CD14-positive monocyte (primary cell): ENCODE measurements around the gene SRD5A1. TPM values are rescaled to one million over a fixed set of nuclear protein-coding genes. Genes with fewer than 3 reads are reported as not detected.

Experiments used
- DNase-seq, 3 donors: peaks; one replicate each; pipeline ENCODE4 v3.0.0-alpha.2; 2011 to 2022
- H2AFZ ChIP-seq: 2 replicates; pipeline ENCODE4 v1.6.0; 2012; ENCODE audit warnings: mild to moderate bottlenecking, low read depth, low read length, inconsistent platforms; ENCODE audit not compliant: insufficient read depth, poor library complexity, severe bottlenecking
- H3K27ac ChIP-seq, 2 donors: 1 replicate in 1 of 2; 2 replicates in 1 of 2; pipeline ENCODE4 v1.5.1; 2012 to 2013; ENCODE audit warnings: low read length in 2 of 2, control low read depth in 1 of 2, inconsistent platforms in 1 of 2, low read depth in 1 of 2, mild to moderate bottlenecking in 1 of 2
- H3K27me3 ChIP-seq, 2 donors: one replicate each; pipeline versions ENCODE4 v1.6.0 to v1.6.1; 2011 to 2013; ENCODE audit warnings: low read length in 2 of 2; ENCODE audit not compliant: control insufficient read depth in 2 of 2, insufficient read depth in 2 of 2
- H3K36me3 ChIP-seq, 2 donors: replicated peaks in 1 of 2; 1 replicate in 1 of 2; 2 replicates in 1 of 2; pipeline versions ENCODE4 v1.5.1 to v1.6.1; 2012 to 2013; ENCODE audit warnings: low read length in 2 of 2, control low read depth in 1 of 2, inconsistent platforms in 1 of 2, mild to moderate bottlenecking in 1 of 2; ENCODE audit not compliant: insufficient read depth in 2 of 2, control insufficient read depth in 1 of 2
- H3K4me1 ChIP-seq, 2 donors: 1 replicate in 1 of 2; 2 replicates in 1 of 2; pipeline versions ENCODE4 v1.5.1 to v1.6.1; 2012 to 2013; ENCODE audit warnings: low read length in 2 of 2, control low read depth in 1 of 2, inconsistent platforms in 1 of 2, mild to moderate bottlenecking in 1 of 2, moderate library complexity in 1 of 2; ENCODE audit not compliant: insufficient read depth in 2 of 2, control insufficient read depth in 1 of 2
- H3K4me2 ChIP-seq: replicated peaks from 2 replicates; pipeline ENCODE3; 2012; ENCODE audit warnings: low read length, moderate library complexity, mild to moderate bottlenecking; ENCODE audit not compliant: poor library complexity, severe bottlenecking; ENCODE audit errors: extremely low read depth
- H3K4me3 ChIP-seq, 3 experiments: fragments of 200-600 bp in 1 of 3; sonication (generic) in 1 of 3; replicated peaks in 1 of 3; 1 replicate in 2 of 3; 2 replicates in 1 of 3; pipeline ENCODE4 v1.5.1; 2011 to 2013; ENCODE audit warnings: low read length in 3 of 3, mild to moderate bottlenecking in 3 of 3, control low read depth in 2 of 3, low read depth in 2 of 3, inconsistent platforms in 1 of 3, moderate library complexity in 1 of 3
- H3K79me2 ChIP-seq: 2 replicates; pipeline ENCODE4 v1.6.0; 2012; ENCODE audit warnings: mild to moderate bottlenecking, control low read depth, inconsistent platforms, low read length, moderate library complexity; ENCODE audit not compliant: insufficient read depth
- H3K9ac ChIP-seq: 2 replicates; pipeline ENCODE4 v1.6.0; 2017; ENCODE audit warnings: low read length, mild to moderate bottlenecking; ENCODE audit not compliant: insufficient read depth, poor library complexity, severe bottlenecking
- H3K9me3 ChIP-seq, 2 donors: replicated peaks in 1 of 2; 1 replicate in 1 of 2; 2 replicates in 1 of 2; pipeline versions ENCODE4 v1.5.1 to v1.6.1; 2012 to 2013; ENCODE audit warnings: low read length in 2 of 2, control low read depth in 1 of 2; ENCODE audit not compliant: control insufficient read depth in 1 of 2, insufficient read depth in 1 of 2
- H4K20me1 ChIP-seq: 2 replicates; pipeline ENCODE4 v1.6.0; 2012; ENCODE audit warnings: mild to moderate bottlenecking, low read length, control low read depth, moderate library complexity; ENCODE audit not compliant: insufficient read depth
- H3K27ac Mint-ChIP-seq, 7 donors: one replicate each; pipeline ENCODE4 v1.8.0; 2020; ENCODE audit warnings: mild to moderate bottlenecking in 7 of 7, mixed read lengths in 7 of 7, moderate library complexity in 6 of 7, inconsistent platforms in 2 of 7
- H3K27me3 Mint-ChIP-seq, 3 donors: one replicate each; pipeline ENCODE4 v1.8.0; 2021 to 2022; ENCODE audit warnings: low read depth in 3 of 3, mild to moderate bottlenecking in 3 of 3, mixed read lengths in 3 of 3, moderate library complexity in 3 of 3, inconsistent platforms in 1 of 3
- H3K36me3 Mint-ChIP-seq, 2 donors: one replicate each; pipeline ENCODE4 v1.8.0; 2020; ENCODE audit warnings: mixed read lengths in 2 of 2, inconsistent platforms in 1 of 2, mild to moderate bottlenecking in 1 of 2
- H3K4me1 Mint-ChIP-seq: one replicate; pipeline ENCODE4 v1.8.0; 2020; ENCODE audit warnings: mild to moderate bottlenecking, mixed read lengths
- H3K4me3 Mint-ChIP-seq, 2 donors: one replicate each; pipeline ENCODE4 v1.8.0; 2020; ENCODE audit warnings: mild to moderate bottlenecking in 2 of 2, mixed read lengths in 2 of 2, moderate library complexity in 1 of 2
- H3K9me3 Mint-ChIP-seq, 7 donors: one replicate each; pipeline ENCODE4 v1.8.0; 2020 to 2022; ENCODE audit warnings: mixed read lengths in 7 of 7, mild to moderate bottlenecking in 6 of 7, moderate library complexity in 6 of 7, inconsistent platforms in 2 of 7
- CTCF ChIP-seq: fragments of 200-600 bp; IDR thresholded peaks from one replicate; pipeline ENCODE4 v1.8.0; 2022; ENCODE audit warnings: antibody characterized with exemption, mild to moderate bottlenecking
- WGBS: methylation state at CpG from one replicate; pipeline ENCODE4 v1.1.5; 2013; ENCODE audit warnings: missing lambda C conversion rate; ENCODE audit not compliant: insufficient coverage; 5-methylcytosine and 5-hydroxymethylcytosine counted together
- intact Hi-C, 2 donors: fragments of 100-400 bp; cut with micrococcal nuclease; formaldehyde crosslinking; loops; one replicate each; pipeline versions ENCODE4 v1.15.0 to v1.15.1; 2023
- polyA plus RNA-seq, 3 donors: library from polyadenylated mRNA; depleted of rRNA in 1 of 3; unstranded in 2 of 3; stranded (reverse) in 1 of 3; fragments of 300-500 nt in 2 of 3; fragments of >200 nt in 1 of 3; fragmentation: Illumina TruSeq in 2 of 3; gene quantifications; 1 replicate in 2 of 3; 2 replicates in 1 of 3; pipeline ENCODE4 v1.2.3, GENCODE V29; 2012 to 2021

SRD5A1 gene
- polyA plus RNA-seq, 3 donors, result 21.2 to 34.7 (median 26.0) TPM

DNA sequence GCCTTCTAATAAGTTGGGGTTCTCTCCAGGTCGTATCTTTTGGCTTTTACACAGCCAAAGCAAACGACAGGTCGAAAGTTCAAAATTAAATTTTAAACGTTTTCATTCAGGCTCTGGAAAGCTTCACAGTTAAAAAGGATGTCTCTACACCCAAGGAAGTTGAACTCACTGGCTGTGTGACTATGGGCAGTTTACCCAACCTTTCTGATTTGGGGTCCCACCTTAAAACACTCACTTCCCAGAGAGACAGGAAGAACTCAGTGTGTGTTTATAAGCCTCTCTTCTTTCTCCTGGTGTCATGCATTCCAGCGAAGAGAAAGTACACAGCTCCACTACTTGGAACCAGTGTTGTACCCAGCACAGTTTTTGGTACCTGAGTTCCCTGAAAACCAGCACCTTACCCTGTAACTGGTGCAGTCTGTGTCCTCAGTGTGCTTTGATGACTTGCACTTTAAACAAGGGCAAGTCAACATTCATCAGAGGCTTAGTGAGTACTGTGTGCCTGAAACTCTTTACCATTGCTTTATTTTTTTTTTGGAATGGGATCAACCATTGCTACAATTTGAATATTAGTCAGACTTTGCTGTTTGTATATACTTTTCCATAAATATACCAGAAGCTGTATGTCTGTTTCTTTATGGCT lies 1.7 kb downstream of the SRD5A1 start:
- peak overlapping the region in 4 of 7 donors; percentile 13 to 83 (median 72) for H3K27ac Mint-ChIP-seq
- H3K4me3 ChIP-seq, result peak overlapping the region in 2 of 3 experiments; percentile 84 to 94

GRCh38 chr5:6636293-6636692 lies 3.1 kb downstream of the SRD5A1 start:
- WGBS, result 100% methylated on average over 2 of the region's 5 CpGs
- H3K27me3 ChIP-seq, result no peaks in the 10 kb centered on the region

More for the DNA sequence above, 1.7 kb downstream of the SRD5A1 start:
- Histone ChIP-seq H3K4me1 (peaks cover 31 to 49% of the 10 kb centered on the region in 2 donors), H2AFZ (peak overlapping the region; percentile 19), H3K36me3 (peaks cover 11 to 39% of the 10 kb centered on the region in 2 donors), H3K79me2 (peaks cover 90% of the 10 kb centered on the region), H3K4me2 (peak overlapping the region; percentile 95), H3K27me3 (no peaks in the 10 kb centered on the region), H3K9ac (peak overlapping the region; percentile 12), H3K9me3 (no peaks in the 10 kb centered on the region), H4K20me1 (peaks cover 84% of the 10 kb centered on the region), H3K27ac (peak overlapping the region in 1 of 2 donors; percentile 57)
- Mint-ChIP-seq H3K9me3 (no peaks in the 10 kb centered on the region), H3K36me3 (peaks cover 38 to 42% of the 10 kb centered on the region in 2 donors), H3K4me3 (peak overlapping the region; percentile 60 to 90), H3K4me1 (peaks cover 63% of the 10 kb centered on the region), H3K27me3 (peaks cover 1 to 8% (median 3%) of the 10 kb centered on the region in 3 donors)
- intact Hi-C loops, result loop anchor here (5.0 to 10.0 kb wide), 4 partner anchors 110 to 1230 kb away; partner anchors contain the start of genes ICE1 (in 2 of the 2), FASTKD3 (in 1 of the 2) and MTRR (in 1 of the 2)
- TF ChIP-seq CTCF, result no peak
- 96% methylated on average over 2 of the region's 5 CpGs for WGBS
- DNase-seq, result no peak

More at GRCh38 chr5:6636293-6636692, 3.1 kb downstream of the SRD5A1 start:
- H3K36me3 ChIP-seq, result peaks cover 6 to 38% of the 10 kb centered on the region in 2 donors
- no peak for DNase-seq
- no peak overlapping the region for H3K27ac ChIP-seq
- no peaks in the 10 kb centered on the region for H3K9me3 ChIP-seq
- no peak overlapping the region for H3K4me3 Mint-ChIP-seq
- TF ChIP-seq CTCF, result no peak
- no peak overlapping the region for H2AFZ ChIP-seq
- no peak overlapping the region for H3K27ac Mint-ChIP-seq
- H3K27me3 Mint-ChIP-seq, result peaks cover 3 to 8% (median 3%) of the 10 kb centered on the region in 3 donors
- H3K4me2 ChIP-seq, result no peak overlapping the region
- H3K9me3 Mint-ChIP-seq, result no peaks in the 10 kb centered on the region
- no peak overlapping the region for H3K4me3 ChIP-seq
- H3K9ac ChIP-seq, result no peak overlapping the region
- peaks cover 80% of the 10 kb centered on the region for H4K20me1 ChIP-seq
- peaks cover 37 to 40% of the 10 kb centered on the region in 2 donors for H3K36me3 Mint-ChIP-seq
- peaks cover 89% of the 10 kb centered on the region for H3K79me2 ChIP-seq
- intact Hi-C loops, result loop anchor here (10.0 kb wide), 3 partner anchors 109 to 1229 kb away; partner anchors contain the start of genes FASTKD3 (in 1 of the 2), ICE1 (in 1 of the 2) and MTRR (in 1 of the 2)
- H3K4me1 ChIP-seq, result peaks cover 31 to 45% of the 10 kb centered on the region in 2 donors
- H3K4me1 Mint-ChIP-seq, result peaks cover 57% of the 10 kb centered on the region
